ENCODE measurements around the gene STAT6. TPM values are rescaled to one million over a fixed set of nuclear protein-coding genes. Genes with fewer than 3 reads are reported as not detected.
A peak's percentile ranks its signal among the peaks of the same experiment; 100 is the strongest.

Gene STAT6
- total and polyA plus RNA-seq, 2 of the 8 experiments (the other 6 are each of a cell fraction or from before 2014, with no cell fraction given), result 32.9 to 38.7 TPM

DNA sequence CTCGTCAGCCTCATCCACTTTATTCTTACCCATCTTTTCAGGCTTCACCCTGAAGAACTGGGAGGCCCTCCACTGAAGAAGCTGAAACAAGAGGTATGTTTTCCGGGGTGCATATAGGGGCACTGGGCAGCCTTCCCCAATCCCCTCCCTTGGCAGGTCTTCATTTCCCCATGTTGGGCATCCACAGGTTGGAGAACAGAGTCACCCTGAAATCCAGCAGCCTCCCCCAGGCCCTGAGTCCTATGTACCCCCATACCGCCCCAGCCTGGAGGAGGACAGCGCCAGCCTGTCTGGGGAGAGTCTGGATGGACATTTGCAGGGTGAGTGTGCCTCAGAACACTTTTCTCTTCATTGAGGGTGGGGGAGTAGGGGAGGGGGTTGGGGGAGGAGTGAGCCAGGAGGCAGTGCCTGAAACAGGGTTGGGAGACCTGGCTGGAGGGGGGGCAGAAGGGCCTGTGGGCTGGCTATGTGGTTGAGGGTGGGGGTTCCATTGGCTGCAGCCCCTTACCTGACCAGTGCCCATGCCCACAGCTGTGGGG, 18.2 kb downstream of the STAT6 start:
- 91% methylated on average over 4 of the region's 4 CpGs; no CpG with 5 or more reads in 1 of the 2 experiments for WGBS, 2 experiments (ENCODE audit: extremely low coverage in 1 of 2, insufficient coverage in 1 of 2, insufficient read length in 1 of 2, insufficient replicate concordance in 2 of 2, low coverage in 1 of 2, low lambda C conversion rate in 2 of 2, missing lambda C conversion rate in 1 of 2)
- no peaks in the 10 kb centered on the region for H3K27me3 ChIP-seq (replicated peaks in 1 of 4; ENCODE audit: control insufficient read depth in 3 of 4, extremely low read depth in 1 of 4, insufficient read depth in 3 of 4, low read length in 3 of 4)
- peaks cover 9 to 32% (median 18%) of the 10 kb centered on the region in 4 experiments for H3K36me3 ChIP-seq (ENCODE audit: control insufficient read depth in 2 of 4, insufficient read depth in 4 of 4, low read length in 3 of 4)
- H3K9me3 ChIP-seq (ENCODE audit: insufficient read depth in 2 of 2, low read depth in 1 of 2, low read length in 1 of 2), result no peaks in the 10 kb centered on the region
- no peak overlapping the region for H3K56ac ChIP-seq (replicated peaks; ENCODE audit: insufficient read length, low read depth, low read length)
- peaks cover 4 to 11% of the 10 kb centered on the region in 2 experiments for H4K20me1 ChIP-seq (replicated peaks in 1 of 2; ENCODE audit: control insufficient read depth in 1 of 2, insufficient read depth in 2 of 2, low read length in 2 of 2)
- H3K79me2 ChIP-seq (ENCODE audit: control insufficient read depth in 1 of 2, insufficient read depth in 2 of 2, low read length in 2 of 2), result peaks cover 0 to 18% of the 10 kb centered on the region in 2 experiments; a peak in 1 of 4 replicates
- H3K4me2 ChIP-seq (ENCODE audit: insufficient read depth in 1 of 2, low read depth in 2 of 2, low read length in 2 of 2), result no peak overlapping the region
- no peak overlapping the region; the same call in 1 of the 2 replicates for H3K18ac ChIP-seq (ENCODE audit: extremely low read depth, low read length)
- ChIA-PET POLR2A (ENCODE audit: partially characterized antibody) (interaction anchor here (1.1 to 16.5 kb wide), 10 partner anchors 14 to 137 kb away, joined by 3 to 352 read pairs (median 7); partner anchors contain the start of genes NEMP1, SHMT2 and STAT6), CTCF (ENCODE audit: partially characterized antibody) (interaction anchor here (0.9 to 14.0 kb wide), 26 partner anchors 9 to 146 kb away, joined by 3 to 325 read pairs (median 6); partner anchors contain the start of genes MYO1A, NEMP1, STAT6 and TAC3)
- H3K4me3 ChIP-seq (ENCODE audit: extremely low read depth in 1 of 4, insufficient read depth in 2 of 4, low read depth in 3 of 4, low read length in 4 of 4), result no peak overlapping the region
- no peak overlapping the region for H2BK12ac ChIP-seq (ENCODE audit: low read depth, low read length)
- H3K27ac ChIP-seq (ENCODE audit: low read depth, low read length), result no peak overlapping the region
- no peak overlapping the region for H2AK5ac ChIP-seq (ENCODE audit: low read depth, low read length)
- H3K23me2 ChIP-seq (ENCODE audit: low read depth, low read length), result peaks cover 12% of the 10 kb centered on the region; the same call in 1 of the 2 replicates
- peaks cover 0 to 32% (median 21%) of the 10 kb centered on the region in 4 experiments; a peak in 6 of 7 replicates for H3K4me1 ChIP-seq (replicated peaks in 1 of 4; ENCODE audit: control insufficient read depth in 3 of 4, insufficient read depth in 4 of 4, low read length in 3 of 4)
- H3K4ac ChIP-seq (replicated peaks; ENCODE audit: insufficient read length, low read depth, low read length), result no peak overlapping the region
- FAIRE-seq, result no peak
- H2BK15ac ChIP-seq (ENCODE audit: low read length), result no peak overlapping the region
- H2BK5ac ChIP-seq (ENCODE audit: low read depth, low read length), result no peak overlapping the region
- DNase-seq (ENCODE audit: low read depth in 1 of 2, low spot score in 2 of 2), result no peak
- H3K9ac ChIP-seq (replicated peaks in 1 of 4; ENCODE audit: extremely low read depth in 1 of 4, low read depth in 3 of 4, low read length in 3 of 4), result no peak overlapping the region
- no peak overlapping the region for H4K5ac ChIP-seq (ENCODE audit: insufficient read length, low read depth, low read length)
- H3K79me1 ChIP-seq (ENCODE audit: low read depth, low read length), result peaks cover 4% of the 10 kb centered on the region
- H2BK120ac ChIP-seq (replicated peaks; ENCODE audit: low read depth, low read length), result no peak overlapping the region
- no peak overlapping the region for H4K91ac ChIP-seq (replicated peaks; ENCODE audit: insufficient read length, low read length)
- no peak overlapping the region for H3K23ac ChIP-seq (ENCODE audit: insufficient read length)
- H2BK20ac ChIP-seq (ENCODE audit: low read length), result no peak overlapping the region
- peak overlapping the region; percentile 92; the same call in 1 of the 2 replicates for H4K8ac ChIP-seq (ENCODE audit: extremely low read depth, insufficient read depth, low read length)
- no peak overlapping the region for H3K14ac ChIP-seq (ENCODE audit: insufficient read length)
- TF ChIP-seq TAF7 (optimal IDR thresholded peaks at IDR 0.05; ENCODE audit: borderline replicate concordance, low read depth, low read length) (no peak), POLR2AphosphoS5 (IDR thresholded peaks at IDR 0.05; ENCODE audit: low read depth, low read length) (no peak), CEBPB (IDR thresholded peaks at IDR 0.05; ENCODE audit: low read depth, low read length) (no peak), RFX5 (IDR thresholded peaks at IDR 0.05; ENCODE audit: borderline replicate concordance, low read depth, low read length) (no peak)
- TF ChIP-seq, protein P1, sequence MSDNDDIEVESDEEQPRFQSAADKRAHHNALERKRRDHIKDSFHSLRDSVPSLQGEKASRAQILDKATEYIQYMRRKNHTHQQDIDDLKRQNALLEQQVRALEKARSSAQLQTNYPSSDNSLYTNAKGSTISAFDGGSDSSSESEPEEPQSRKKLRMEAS (IDR thresholded peaks at IDR 0.05), result no peak
- H2AFZ ChIP-seq (ENCODE audit: low read length), result no peak overlapping the region

Data from H1 (cell line).